Measurements from ENCODE around the gene TNK2.

TNK2 gene

DNA sequence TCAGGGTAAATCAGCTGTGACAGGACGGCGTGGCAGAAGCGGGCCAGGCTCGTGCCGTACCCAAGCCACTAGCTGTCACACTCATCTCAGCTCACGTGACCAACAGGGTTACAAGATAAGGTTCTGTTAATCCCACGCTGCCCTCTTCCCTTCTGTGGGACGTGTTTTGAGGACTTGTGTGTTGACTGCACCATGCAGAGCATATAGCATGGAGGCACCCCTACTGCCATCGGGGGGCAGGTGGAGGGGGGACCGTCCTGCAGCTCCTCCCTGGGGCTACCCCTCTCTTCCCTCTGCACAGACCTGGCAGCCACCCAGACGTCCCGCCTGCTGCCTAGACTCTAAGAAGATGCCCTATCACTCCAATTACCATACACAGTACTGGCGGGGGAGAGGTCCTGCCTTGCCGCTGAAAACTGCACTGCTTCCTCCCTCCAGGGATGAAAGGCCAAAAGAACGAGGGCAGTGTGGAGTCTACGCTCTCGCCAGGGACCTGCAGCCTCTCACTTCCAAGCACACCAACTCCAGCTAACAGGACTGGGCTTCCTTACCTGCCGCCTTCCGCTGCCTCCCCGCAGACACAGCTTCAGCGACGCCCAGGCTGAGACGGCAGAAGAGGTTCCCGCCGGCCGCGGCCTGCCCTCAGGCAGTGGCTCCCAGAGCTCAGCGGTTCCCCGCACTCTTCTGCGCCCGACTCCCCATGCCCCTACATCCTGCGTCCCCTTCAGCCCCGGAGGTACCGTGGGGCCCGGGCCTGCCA is at the start of gene TNK2:
Gene TNK2 (minus strand): TSS at position 618 of the 760 bp plus-strand sequence. CDS start 19,963 bp downstream, outside the sequence.
- CTCF ChIA-PET = interaction anchor here (0.7 to 3.3 kb wide), 6 partner anchors 11 to 54 kb away, joined by 3 to 30 read pairs (median 4); no protein-coding TSS in a partner anchor
- peaks cover 16% of the 10 kb centered on the region for H3K4me1 ChIP-seq (ENCODE audit: control insufficient read depth, insufficient read depth, low read length)
- peaks cover 0 to 4% of the 10 kb centered on the region in 2 experiments; a peak in 1 of 3 replicates for H3K36me3 ChIP-seq (ENCODE audit: control insufficient read depth in 2 of 2, insufficient read depth in 1 of 2, low read length in 2 of 2)
- peak within 1 kb of the TSS; percentile 61; the same call in 1 of the 2 replicates for H3K27ac ChIP-seq (ENCODE audit: extremely low read depth, low read depth, low read length)
- POLR2A ChIA-PET = interaction anchor here (1.2 to 1.5 kb wide), 3 partner anchors 10 to 14 kb away, joined by 4 read pairs; no protein-coding TSS in a partner anchor
- H3K9me3 ChIP-seq (ENCODE audit: control insufficient read depth, insufficient read depth, low read depth, low read length) = no peaks in the 10 kb centered on the region
- H3K4me3 ChIP-seq (ENCODE audit: low read depth, low read length) = peak within 1 kb of the TSS; percentile 51
- TF ChIP-seq ZFP37 (tag by site-specific recombination; IDR thresholded peaks at IDR 0.05) = 0 out of 2 replicates have a peak, but pooled peaks have one; percentile 47
- TF ChIP-seq, protein P1, sequence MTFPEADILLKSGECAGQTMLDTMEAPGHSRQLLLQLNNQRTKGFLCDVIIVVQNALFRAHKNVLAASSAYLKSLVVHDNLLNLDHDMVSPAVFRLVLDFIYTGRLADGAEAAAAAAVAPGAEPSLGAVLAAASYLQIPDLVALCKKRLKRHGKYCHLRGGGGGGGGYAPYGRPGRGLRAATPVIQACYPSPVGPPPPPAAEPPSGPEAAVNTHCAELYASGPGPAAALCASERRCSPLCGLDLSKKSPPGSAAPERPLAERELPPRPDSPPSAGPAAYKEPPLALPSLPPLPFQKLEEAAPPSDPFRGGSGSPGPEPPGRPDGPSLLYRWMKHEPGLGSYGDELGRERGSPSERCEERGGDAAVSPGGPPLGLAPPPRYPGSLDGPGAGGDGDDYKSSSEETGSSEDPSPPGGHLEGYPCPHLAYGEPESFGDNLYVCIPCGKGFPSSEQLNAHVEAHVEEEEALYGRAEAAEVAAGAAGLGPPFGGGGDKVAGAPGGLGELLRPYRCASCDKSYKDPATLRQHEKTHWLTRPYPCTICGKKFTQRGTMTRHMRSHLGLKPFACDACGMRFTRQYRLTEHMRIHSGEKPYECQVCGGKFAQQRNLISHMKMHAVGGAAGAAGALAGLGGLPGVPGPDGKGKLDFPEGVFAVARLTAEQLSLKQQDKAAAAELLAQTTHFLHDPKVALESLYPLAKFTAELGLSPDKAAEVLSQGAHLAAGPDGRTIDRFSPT (tag by site-specific recombination; IDR thresholded peaks at IDR 0.05) = peak; percentile 16; the same call in 1 of the 2 replicates
- no peak for TF ChIP-seq ZNF155 (tag by site-specific recombination; IDR thresholded peaks at IDR 0.05)
- no peak for TF ChIP-seq ZNF112 (tag by site-specific recombination; IDR thresholded peaks at IDR 0.05)
- 0 out of 2 replicates have a peak, but pooled peaks have one; percentile 16 for TF ChIP-seq ZNF610 (tag by site-specific recombination; IDR thresholded peaks at IDR 0.05; ENCODE audit: borderline replicate concordance)
- no peak for TF ChIP-seq ZNF658 (tag by site-specific recombination; IDR thresholded peaks at IDR 0.05)
- peak; percentile 81 for TF ChIP-seq ZNF600 (tag by site-specific recombination; IDR thresholded peaks at IDR 0.05)
- TF ChIP-seq ZBTB20 (tag by site-specific recombination; IDR thresholded peaks at IDR 0.05) = peak; percentile 70
- no peak for TF ChIP-seq YY2 (tag by site-specific recombination; IDR thresholded peaks at IDR 0.05)
- peak; percentile 94 for TF ChIP-seq ZEB2 (tag by site-specific recombination; IDR thresholded peaks at IDR 0.05)
- TF ChIP-seq ZNF341 (tag by site-specific recombination; IDR thresholded peaks at IDR 0.05; ENCODE audit: low read depth) = 0 out of 2 replicates have a peak, but pooled peaks have one; percentile 43
- peak; percentile 86 for TF ChIP-seq ZNF629 (tag by site-specific recombination; IDR thresholded peaks at IDR 0.05)
- no peak for TF ChIP-seq ZSCAN23 (tag by site-specific recombination; IDR thresholded peaks at IDR 0.05)
- TF ChIP-seq, protein P2, sequence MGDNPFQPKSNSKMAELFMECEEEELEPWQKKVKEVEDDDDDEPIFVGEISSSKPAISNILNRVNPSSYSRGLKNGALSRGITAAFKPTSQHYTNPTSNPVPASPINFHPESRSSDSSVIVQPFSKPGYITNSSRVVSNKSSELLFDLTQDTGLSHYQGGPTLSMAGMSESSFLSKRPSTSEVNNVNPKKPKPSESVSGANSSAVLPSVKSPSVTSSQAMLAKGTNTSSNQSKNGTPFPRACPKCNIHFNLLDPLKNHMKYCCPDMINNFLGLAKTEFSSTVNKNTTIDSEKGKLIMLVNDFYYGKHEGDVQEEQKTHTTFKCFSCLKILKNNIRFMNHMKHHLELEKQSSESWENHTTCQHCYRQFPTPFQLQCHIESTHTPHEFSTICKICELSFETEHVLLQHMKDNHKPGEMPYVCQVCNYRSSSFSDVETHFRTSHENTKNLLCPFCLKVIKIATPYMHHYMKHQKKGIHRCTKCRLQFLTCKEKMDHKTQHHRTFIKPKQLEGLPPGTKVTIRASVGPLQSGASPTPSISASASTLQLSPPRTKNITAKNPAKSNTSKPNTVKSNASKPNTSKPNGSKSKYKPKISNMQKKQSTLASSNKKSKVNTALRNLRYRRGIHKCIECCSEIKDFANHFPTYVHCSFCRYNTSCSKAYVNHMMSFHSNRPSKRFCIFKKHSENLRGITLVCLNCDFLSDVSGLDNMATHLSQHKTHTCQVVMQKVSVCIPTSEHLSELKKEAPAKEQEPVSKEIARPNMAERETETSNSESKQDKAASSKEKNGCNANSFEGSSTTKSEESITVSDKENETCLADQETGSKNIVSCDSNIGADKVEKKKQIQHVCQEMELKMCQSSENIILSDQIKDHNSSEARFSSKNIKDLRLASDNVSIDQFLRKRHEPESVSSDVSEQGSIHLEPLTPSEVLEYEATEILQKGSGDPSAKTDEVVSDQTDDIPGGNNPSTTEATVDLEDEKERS (tag by site-specific recombination; IDR thresholded peaks at IDR 0.05) = peak; percentile 53; the same call in 1 of the 2 replicates
- TF ChIP-seq GLIS2 (tag by site-specific recombination; IDR thresholded peaks at IDR 0.05) = peak; percentile 62
- peak; percentile 74 for TF ChIP-seq ZXDB (tag by site-specific recombination; IDR thresholded peaks at IDR 0.05)
- TF ChIP-seq FEZF1 (tag by site-specific recombination; IDR thresholded peaks at IDR 0.05) = peak; percentile 79
- TF ChIP-seq WT1 (tag by site-specific recombination; IDR thresholded peaks at IDR 0.05) = peak; percentile 75
- no peak for TF ChIP-seq IKZF3 (tag by site-specific recombination; IDR thresholded peaks at IDR 0.05)
- TF ChIP-seq, protein P3, sequence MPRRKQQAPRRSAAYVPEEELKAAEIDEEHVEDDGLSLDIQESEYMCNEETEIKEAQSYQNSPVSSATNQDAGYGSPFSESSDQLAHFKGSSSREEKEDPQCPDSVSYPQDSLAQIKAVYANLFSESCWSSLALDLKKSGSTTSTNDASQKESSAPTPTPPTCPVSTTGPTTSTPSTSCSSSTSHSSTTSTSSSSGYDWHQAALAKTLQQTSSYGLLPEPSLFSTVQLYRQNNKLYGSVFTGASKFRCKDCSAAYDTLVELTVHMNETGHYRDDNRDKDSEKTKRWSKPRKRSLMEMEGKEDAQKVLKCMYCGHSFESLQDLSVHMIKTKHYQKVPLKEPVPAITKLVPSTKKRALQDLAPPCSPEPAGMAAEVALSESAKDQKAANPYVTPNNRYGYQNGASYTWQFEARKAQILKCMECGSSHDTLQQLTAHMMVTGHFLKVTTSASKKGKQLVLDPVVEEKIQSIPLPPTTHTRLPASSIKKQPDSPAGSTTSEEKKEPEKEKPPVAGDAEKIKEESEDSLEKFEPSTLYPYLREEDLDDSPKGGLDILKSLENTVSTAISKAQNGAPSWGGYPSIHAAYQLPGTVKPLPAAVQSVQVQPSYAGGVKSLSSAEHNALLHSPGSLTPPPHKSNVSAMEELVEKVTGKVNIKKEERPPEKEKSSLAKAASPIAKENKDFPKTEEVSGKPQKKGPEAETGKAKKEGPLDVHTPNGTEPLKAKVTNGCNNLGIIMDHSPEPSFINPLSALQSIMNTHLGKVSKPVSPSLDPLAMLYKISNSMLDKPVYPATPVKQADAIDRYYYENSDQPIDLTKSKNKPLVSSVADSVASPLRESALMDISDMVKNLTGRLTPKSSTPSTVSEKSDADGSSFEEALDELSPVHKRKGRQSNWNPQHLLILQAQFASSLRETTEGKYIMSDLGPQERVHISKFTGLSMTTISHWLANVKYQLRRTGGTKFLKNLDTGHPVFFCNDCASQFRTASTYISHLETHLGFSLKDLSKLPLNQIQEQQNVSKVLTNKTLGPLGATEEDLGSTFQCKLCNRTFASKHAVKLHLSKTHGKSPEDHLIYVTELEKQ (tag by site-specific recombination; IDR thresholded peaks at IDR 0.05; ENCODE audit: borderline replicate concordance) = peak; percentile 85
- peak; percentile 67; the same call in 1 of the 2 replicates for TF ChIP-seq ZNF660 (tag by site-specific recombination; IDR thresholded peaks at IDR 0.05)
- peak; percentile 83 for TF ChIP-seq ZNF24 (tag by site-specific recombination; IDR thresholded peaks at IDR 0.05)
- no peak for TF ChIP-seq ZBTB44 (tag by site-specific recombination; IDR thresholded peaks at IDR 0.05)
- no peak for TF ChIP-seq ZNF707 (tag by site-specific recombination; IDR thresholded peaks at IDR 0.05)
- peak; percentile 61 for TF ChIP-seq SP3 (tag by site-specific recombination; IDR thresholded peaks at IDR 0.05)
- TF ChIP-seq ZNF792 (tag by site-specific recombination; IDR thresholded peaks at IDR 0.05) = no peak
- peak; percentile 54 for TF ChIP-seq ZBTB8A (tag by site-specific recombination; IDR thresholded peaks at IDR 0.05)
- 0 out of 2 replicates have a peak, but pooled peaks have one; percentile 59 for TF ChIP-seq ZNF184 (tag by site-specific recombination; IDR thresholded peaks at IDR 0.05)
- TF ChIP-seq ZBTB1 (tag by site-specific recombination; IDR thresholded peaks at IDR 0.05) = no peak

Data from HEK293 (cell line).